HG03060 (cell line): Measurements from ENCODE around the gene AKR7A3.
"Not testable (repeated sequence)": the region's sequence is repeated elsewhere in the genome, so short reads cannot be mapped to it uniquely, and the experiment has no call there.

Experiments
- ATAC-seq: cut with Tn5 transposase; IDR thresholded peaks from one replicate; pipeline ENCODE4 v1.9.1; 2021; ENCODE audit warnings: low read depth, moderate number of reproducible peaks; ENCODE audit not compliant: unreplicated experiment

AKR7A3 gene

DNA sequence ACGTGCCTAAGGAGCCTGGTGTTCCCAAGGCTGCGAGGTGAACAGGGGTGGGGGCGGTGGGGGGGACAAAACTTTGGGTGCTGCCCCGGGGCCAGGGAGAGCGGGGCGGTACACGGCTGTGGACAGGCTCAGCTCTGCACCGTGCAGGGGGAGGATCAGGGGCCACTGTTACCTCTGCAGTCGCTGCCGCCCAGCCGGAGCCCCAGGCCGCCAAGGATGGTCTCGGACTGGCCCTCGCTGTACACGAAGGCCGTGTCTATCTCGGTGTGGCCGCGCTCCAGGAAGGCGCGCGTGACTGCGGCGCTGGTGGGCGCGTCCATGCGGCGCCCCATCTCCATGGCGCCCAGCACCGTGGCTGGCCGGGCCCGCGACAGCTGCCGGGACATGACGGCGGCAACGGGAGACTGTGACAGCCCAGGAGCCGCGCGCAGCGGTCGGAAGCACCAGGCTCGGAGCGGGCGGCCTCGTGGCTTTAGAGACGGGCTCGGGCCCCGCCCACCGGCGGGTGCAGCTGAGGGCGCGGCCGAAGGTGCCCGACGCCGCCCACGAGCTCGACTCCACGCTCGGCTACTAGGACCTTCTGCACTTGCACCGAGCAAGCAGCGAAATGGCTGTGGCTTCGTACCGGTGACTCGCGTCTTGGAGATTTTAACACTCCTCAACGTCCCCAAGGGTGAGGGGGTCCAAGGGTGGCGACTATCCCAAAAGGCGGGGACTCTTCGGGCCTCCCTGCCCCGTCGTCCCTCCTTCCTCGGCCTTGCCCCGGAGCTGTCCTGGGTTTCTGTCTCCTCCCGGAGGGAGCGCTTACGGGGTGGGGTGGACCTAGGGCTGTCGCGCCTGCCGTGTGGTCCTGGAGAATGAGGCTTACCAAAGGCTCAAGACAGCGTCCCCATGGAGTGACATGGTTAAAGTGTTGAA is at the start of gene AKR7A3:
AKR7A3 (minus strand) TSS at position 447 of the 918 bp plus-strand sequence; CDS start at position 386, 61 bp downstream.
- ATAC-seq, result not testable (repeated sequence)

DNA sequence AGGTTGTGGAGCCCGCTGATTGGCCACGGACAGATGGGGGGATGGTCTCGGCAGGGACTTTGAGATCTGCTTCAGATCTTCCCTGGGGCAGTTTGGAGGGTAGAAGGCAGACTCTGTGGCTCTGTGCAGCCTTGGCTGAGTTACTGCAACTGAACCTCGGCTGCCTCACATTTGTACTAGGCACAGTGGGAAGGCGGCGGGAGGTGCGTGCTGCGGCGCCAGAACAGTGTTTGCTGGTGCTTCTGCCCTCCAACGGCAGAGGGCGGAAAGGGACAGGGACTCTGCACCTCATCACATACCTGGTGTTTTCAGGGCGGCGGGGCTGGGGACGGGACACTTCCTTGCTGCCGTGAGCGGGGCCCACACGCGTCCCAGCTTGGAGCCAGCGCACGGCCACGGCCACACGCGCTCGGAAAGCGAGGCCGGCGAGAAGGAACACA is 49.8 kb upstream of the AKR7A3 start:
- no peak for ATAC-seq

DNA sequence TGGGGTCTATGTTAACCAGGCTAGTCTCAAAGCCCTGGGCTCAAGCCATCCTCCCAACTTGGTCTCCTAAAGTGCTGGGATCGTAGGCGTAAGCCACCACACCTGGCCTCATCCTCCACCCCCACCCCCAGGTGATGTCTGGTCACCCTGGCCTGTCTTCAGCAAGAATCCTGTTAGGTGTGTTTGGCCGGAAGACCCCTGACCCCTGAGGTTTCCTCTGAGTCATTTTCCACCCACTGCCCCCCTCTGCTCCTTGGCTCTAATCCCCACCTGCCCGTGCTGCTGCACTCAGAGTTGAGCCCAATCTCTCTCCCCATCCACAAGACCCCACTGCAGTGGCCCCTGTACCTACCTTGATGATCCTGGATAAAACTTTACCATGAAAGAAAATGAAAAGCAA is 48.7 kb upstream of the AKR7A3 start:
- no peak for ATAC-seq

DNA sequence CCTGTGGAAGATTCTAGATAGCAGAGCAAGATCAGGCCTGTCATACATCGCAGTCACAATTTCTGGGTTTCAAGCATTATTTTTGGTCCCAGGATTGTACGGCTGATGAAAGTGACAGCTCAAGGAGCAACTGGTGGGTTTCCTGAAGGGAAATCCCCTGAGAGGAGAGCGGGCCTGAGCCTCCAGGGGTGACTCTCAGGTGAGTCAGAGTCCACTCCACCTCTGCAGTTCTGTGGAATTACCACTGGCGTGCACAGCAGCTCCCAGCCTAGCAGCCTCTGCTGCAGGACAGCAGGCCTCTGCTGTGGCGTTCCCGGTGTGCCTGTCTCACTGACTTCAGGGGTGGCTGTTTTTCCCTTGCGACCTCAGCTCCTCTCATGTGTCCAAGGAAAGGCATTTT is 48.0 kb upstream of the AKR7A3 start:
- no peak for ATAC-seq

DNA sequence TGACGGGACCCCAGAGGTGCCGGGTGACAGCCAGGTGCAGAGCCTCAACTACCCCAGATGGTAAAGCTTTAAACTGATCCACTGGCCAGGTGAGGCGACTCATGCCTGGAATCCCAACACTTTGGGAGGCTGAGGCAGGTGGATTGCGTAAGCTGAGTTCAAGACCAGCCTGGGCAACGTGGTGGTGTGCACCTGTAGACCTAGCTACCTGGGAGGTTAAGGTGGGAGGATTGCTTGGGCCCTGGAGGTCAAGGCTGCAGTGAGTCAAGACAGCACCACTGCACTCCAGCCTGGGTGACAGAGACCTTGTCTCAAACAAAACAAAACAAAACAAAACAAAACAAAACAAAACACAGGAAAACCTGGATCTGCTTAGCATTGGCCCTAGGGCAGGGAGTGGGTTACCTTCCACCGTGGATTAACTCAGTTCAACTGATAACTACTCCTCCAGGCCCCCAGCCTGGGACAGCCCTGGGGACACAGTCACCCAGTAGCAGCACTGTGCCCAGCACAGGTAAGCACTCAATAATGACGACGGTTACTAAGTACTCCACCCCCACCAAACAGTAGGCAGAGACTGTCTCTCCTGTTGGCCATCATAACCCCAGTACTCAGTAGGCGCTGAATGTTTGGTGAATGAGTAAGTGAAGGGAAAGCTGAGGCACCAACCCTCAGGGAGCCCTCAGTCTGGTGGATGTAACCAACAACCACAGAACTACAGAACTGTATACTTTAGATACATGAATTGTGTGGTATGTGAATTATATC is 45.2 kb upstream of the AKR7A3 start:
- ATAC-seq, result no peak

DNA sequence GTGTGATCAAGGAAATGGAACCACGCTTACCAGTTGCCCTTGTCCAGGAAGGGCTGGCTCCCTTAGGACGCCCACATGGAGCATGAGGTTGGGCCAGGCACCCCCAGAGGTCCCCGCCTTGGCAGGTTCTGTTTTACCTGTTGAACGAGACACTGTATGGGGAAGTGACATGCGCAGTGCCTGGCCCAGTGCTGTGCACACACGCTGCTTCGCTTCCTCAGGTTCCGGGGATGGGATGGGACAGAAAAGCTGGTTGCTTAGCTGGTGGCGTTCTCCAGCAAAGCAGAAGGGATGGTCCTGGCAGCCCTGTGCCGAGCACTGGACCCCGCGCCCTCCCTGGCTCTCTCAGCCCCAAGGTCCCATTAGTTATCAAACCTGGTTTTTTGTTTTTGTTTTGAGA is 44.3 kb upstream of the AKR7A3 start:
- no peak for ATAC-seq

DNA sequence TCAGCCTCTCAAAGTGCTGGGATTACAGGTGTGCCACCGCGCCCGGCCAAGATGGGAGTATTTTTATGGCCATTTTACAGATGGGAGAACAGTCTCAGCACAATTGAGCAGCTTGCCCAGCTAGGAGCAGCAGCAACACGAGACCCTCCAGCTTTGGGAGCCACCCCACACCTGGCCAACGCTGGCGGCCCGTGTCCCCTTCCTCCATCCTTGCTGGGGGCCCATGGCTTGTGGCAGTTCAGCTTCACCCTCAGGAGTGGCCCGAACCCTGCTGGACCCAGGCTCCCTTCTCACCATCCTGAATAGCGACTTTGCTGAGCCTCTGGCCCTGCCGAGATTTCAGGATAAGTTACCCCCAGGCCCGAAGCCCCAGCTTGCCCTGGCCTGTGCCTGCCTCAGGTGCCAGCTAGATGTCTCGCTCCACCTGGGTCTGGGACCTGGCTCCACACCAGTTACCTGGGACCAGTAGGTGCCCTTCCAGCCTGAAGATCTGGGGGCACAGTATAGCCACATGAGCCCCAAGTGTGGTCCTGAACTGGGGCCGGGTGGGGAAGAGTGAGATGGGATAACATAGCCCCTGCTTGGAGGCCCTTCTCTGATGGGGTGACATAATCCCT is 42.8 kb upstream of the AKR7A3 start:
- no peak for ATAC-seq

DNA sequence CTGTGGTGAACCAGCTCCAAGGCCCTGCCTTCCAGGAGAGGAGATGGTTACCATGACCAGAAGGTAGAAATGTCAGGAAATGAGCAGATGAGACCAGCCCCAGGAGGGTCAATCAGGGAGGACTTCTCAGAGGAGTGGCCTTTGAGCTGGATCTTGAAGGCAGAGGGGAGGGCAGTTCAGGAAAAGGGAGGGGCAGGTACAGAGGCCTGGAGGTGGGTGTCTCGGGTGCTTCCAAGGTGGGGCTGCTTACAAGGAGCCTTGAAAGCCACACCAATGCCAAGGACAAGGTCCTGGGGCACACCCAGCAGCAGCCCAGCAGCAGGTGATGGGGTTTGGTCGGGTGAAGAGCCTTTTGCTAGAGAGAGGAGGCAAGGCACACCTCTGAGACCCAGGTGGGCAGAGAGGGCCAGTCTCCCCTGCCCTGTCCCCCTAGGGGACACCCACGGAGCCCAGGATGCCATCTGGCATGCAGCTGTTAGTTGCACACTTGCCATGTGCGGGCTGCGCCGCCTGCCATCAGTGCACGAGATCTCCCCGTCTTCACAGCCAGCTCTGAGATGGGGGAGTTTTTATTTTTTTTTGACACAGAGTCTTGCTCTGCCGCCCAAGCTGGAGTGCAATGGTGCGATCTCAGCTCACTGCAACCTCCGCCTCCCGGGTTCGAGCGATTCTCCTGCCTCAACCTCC is 42.0 kb upstream of the AKR7A3 start:
- no peak for ATAC-seq

DNA sequence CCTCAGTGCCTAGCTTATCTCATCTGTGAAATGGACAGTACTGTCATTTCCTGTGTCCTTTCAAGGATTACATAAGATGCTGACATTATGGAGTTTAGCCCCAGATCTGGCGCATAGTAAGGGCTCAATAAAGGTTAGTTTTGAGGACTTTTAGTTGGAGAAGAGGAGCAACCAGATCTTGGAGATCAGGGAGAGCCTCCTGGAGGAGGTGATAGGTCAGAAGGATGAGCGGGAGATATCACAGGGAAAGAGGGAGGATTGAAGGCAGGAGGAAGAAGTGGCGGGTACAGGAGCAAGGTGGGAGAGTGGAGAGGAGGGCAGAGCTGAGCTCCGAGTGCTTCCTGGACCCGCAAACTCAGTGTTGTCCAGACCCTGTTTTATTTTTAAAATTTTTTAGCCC is 41.0 kb upstream of the AKR7A3 start:
- no peak for ATAC-seq

DNA sequence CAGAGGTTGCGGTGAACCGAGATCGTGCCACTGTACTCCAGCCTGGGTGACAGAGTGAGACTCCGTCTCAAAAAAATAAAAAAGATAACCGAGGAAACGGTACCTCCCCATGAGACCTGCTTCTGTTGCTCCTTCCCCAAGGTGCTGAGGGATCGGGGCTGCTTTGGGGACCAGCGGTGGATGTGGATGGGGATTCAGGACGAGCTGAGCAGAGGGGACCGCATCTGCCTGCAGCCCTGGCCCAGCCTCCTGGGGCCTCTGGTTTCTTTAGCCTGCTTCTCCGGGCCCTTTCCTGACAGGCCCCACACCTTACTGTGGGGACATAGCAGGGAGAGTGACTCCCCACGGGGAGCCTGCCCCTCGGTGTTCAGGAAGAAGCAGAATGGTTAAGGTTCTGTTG is 40.6 kb upstream of the AKR7A3 start:
- no peak for ATAC-seq

DNA sequence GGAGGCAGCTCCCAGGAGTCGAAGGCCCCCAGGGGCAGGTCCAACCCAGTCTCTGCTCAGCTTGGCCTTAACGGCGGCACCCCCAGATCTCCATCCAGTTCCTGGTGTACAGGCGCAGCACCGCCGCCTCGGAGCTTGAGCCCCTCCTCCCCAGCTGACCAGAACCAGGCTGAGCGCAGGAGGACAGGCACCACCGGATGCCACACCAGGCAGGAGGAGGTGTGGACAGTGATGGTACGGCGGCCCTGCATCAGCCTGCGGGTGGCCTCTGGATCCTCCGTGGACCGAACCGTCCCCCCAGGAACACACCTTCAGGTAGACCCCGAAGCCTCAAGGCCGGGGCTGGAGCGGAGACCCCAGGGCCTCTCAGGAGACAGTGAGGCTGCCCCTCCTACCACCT is 39.9 kb upstream of the AKR7A3 start:
- no peak for ATAC-seq

DNA sequence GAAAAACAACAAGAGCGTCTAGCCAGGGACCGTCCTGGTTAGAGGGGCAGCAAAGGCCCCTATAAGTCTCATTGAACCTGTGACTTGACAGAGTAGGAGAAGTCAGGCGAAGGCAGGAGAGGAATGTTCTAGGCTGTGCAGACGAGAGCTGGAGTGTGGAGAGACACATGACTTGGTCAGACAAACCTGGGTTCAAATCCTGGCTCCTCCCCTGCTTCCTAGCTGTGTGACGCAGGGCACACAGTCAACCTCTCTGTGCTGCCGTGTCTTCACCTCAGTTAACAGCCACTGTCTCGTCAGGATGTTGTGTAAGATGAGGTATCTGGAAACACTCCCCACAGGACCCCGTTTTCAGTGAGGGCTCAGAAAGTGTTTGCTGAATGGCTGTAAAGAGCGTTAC is 39.2 kb upstream of the AKR7A3 start:
- ATAC-seq, result no peak

DNA sequence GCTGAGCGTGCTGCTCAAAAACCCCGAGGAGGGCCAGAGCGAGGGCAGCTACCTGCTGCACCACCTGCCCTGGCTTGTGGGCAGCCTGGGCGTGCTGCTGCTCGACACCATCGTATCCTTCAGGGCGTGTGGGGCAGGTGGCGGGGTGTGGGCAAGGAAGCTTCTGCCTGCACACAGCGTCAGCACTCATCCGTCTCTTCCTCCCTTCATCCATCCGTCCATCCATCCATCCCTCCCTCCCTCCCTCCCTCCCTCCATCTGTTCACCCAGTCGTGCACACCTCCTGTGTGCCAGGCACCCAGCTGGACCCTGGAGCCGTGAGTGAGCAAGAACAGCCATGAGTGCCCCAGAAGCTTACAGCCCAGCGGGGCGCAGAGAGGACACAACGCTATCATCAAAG is 38.7 kb upstream of the AKR7A3 start:
- no peak for ATAC-seq

DNA sequence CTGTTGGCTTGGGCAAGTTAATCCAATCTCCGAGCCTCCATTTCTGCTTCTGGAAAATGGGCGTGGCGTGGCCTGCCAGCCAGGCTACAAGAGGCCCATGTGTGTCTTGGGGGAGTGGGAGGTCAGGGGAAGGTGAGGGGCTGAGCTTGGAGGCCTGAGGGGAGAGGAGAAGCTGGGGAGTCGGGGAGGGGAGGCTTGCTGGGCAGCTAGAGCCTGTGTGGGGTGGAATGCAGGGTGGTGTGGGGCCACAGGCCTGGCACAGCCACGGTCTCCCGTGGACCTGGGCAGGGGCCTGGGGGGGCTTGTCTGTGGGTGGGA is 38.1 kb upstream of the AKR7A3 start:
- ATAC-seq, result no peak

DNA sequence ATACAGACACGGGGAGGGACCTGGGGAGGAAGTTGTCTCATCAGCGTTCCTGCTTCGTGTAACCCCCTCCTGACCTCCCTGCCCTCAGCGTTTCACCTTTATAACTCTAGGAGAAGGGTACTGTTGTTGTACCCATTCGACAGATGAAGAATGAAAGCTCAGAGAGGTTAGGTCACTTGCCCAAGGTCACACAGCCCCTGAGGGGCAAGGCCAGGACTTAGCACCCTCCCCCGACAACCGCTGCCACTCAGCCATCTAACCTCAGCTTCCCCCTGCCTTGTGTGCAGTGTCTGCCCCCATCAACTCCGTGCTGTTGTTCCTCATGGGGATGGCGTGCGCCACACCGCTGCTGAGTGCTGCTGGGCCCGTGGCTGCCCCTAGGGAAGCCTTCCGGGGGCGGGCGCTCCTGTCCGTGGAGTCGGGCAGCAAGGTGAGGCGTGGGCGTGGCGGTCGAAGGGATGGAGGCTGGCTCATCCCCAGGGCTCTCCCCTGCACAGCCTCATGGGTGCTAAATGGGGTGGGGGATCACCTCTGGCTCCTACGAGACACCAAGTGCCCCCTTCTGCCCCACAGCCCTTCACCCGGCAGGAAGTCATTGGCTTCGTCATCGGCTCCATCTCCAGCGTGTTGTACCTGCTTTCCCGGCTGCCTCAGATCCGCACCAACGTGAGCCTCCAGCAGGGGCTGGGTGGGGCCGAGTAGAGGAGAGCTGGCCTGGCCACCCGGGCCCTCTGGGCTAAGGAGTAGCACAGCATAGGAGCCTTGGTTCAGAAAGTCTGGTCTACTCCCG is 37.6 kb upstream of the AKR7A3 start:
- ATAC-seq, result no peak

DNA sequence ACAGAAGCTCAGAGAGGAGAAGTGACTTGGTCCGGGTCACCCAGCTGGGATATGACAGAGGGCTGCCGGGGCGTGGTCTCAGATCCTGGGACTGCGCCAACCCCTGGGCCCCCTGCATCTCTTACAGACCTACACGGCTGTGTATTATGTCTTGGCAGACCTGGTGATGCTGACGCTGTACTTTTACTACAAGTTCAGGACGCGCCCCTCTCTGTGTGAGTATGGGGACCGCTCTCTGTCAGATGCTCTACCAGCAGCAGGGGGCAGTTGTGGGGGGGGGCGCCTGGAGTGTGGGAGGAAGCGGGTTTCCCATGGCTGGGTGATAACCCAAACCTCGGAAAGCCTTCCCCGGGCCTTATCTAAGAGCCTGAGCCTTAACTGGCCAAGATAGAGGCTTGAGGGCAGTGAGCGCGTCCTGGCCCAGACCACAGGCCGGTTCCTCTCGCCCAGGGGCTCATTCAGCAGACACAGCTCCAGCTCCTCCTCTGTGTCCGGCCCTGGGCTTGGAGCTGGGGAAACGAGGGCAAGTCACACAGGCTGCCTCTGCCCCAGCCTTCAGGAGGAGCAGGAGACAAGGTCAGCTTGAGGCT is 36.9 kb upstream of the AKR7A3 start:
- no peak for ATAC-seq

DNA sequence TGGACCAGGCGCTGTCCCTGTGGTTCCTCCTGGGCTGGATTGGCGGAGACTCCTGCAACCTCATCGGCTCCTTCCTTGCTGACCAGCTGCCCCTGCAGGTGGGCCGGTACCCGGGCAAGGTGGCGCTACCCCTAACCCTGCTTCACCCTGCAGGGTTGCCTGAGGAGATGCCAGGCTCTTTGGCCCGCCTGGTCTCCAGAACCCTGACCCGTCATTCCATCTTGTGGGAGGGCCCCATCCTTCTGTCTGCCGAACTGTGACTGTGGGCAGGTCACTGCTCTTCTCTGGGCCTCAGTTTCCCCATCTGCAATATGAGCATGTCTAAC is 36.1 kb upstream of the AKR7A3 start:
- ATAC-seq, result no peak

DNA sequence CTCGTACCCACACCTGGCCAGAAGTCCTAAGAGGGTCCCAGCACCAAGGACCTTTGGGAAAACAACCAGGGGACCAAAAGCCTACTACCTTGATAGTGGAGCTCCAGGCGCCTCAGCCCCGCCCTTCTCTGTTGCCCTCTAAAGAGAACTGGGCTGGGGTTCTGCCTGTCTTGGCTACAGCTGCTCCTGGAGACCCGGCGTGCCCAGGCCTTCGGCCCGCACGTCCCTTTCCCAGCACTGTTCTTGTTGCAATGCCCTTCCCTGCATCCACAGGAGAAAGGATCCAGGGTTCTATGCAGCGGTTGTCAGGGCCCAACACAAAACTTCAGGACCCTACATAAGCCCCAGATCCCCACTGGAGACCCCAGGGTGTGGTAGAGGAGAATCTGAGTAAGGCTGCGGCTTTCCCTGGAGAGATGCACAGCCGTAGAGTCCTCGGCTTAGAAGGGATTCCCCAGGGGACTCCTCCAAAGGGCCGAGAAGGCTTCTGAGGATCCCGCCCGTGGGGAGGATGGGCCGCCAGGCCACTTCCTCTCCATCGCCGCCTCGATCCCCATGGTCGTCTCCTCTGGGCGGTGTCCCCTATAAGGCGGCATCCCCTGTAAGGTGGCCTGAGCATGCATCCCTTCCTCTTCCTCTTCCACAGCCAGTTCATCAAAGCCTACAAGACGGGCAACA is 35.6 kb upstream of the AKR7A3 start:
- ATAC-seq, result no peak

DNA sequence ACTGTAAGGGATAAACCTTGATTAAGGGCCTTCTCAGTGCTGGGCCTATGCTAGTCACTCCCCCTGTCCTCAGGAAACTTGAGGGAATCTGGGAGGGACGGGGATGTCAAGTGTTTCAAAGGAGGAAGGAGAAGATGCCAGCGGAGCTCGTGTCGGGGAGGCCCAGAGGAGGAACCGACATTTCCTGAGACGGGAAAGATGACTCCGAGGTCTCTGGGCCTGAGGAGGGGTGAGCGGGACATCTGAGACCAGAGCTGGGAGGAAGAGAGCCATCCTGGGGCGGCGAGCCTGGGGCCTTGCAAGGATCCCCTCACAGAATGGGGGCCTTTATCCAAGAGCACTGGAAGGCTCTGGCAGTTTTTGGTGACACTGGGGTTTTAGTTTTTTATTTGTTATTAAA is 33.9 kb upstream of the AKR7A3 start:
- no peak for ATAC-seq
